Ascending aorta (tissue), 2 donors: ENCODE results near the gene ADIPOR2. TPM values are rescaled to one million over a fixed set of nuclear protein-coding genes. Genes with fewer than 3 reads are reported as not detected.

ENCODE experiments used
- DNase-seq, 2 donors: peaks; one replicate each; pipeline ENCODE4 v3.0.0-alpha.2; 2019; ENCODE audit warnings: low spot score in 2 of 2
- H3K27ac ChIP-seq, 2 donors: fragments of 200-600 bp; sonication (generic); one replicate each; pipeline ENCODE4 v1.5.1; 2016 to 2017; ENCODE audit warnings: mild to moderate bottlenecking in 1 of 2
- H3K27me3 ChIP-seq: fragments of 200-600 bp; sonication (generic); one replicate; pipeline ENCODE4 v1.5.1; 2017
- H3K36me3 ChIP-seq, 2 donors: fragments of 200-600 bp; sonication (generic); one replicate each; pipeline ENCODE4 v1.5.1; 2016
- H3K4me1 ChIP-seq, 2 donors: fragments of 200-600 bp; sonication (generic); one replicate each; pipeline ENCODE4 v1.5.1; 2016 to 2017; ENCODE audit warnings: mild to moderate bottlenecking in 1 of 2
- H3K4me3 ChIP-seq, 2 donors: fragments of 200-600 bp; sonication (generic); one replicate each; pipeline ENCODE4 v1.5.1; 2016 to 2017; ENCODE audit warnings: mild to moderate bottlenecking in 1 of 2
- H3K9me3 ChIP-seq, 2 donors: fragments of 200-600 bp; sonication (generic); one replicate each; pipeline ENCODE4 v1.5.1; 2016
- CTCF ChIP-seq, 3 experiments: fragments of 200-600 bp in 2 of 3; fragments of 450-650 bp in 1 of 3; sonication (generic) in 2 of 3; IDR thresholded peaks; one replicate each; pipeline ENCODE4 v1.5.1; 2016 to 2019; ENCODE audit warnings: antibody characterized with exemption in 3 of 3, mild to moderate bottlenecking in 1 of 3, moderate library complexity in 1 of 3
- intact Hi-C: fragments of 100-400 bp; cut with DNase I; formaldehyde crosslinking; loops from one replicate; pipeline ENCODE4 v1.15.1; 2023
- total RNA-seq: library from RNA; depleted of rRNA; stranded (reverse); fragments of >200 nt; gene quantifications from one replicate; pipeline ENCODE4 v1.1.0, GENCODE V29; 2016

ADIPOR2 gene
- total RNA-seq, 1 donor from 2014 or later: 25.7 TPM

- H3K4me1 ChIP-seq: no peaks in the 10 kb centered on the region
Observed at GRCh38 chr12:1823237-1823636, 132.4 kb downstream of the ADIPOR2 start.

GRCh38 chr12:1825382-1826102, 134.7 kb downstream of the ADIPOR2 start:
- H3K27me3 ChIP-seq: peaks cover 8% of the 10 kb centered on the region
- DNase-seq: no peak
- intact Hi-C loops: no loop called here
- no peak for TF ChIP-seq CTCF (IDR thresholded peaks at IDR 0.05)
- H3K4me3 ChIP-seq: no peak overlapping the region
- no peaks in the 10 kb centered on the region for H3K9me3 ChIP-seq
- H3K27ac ChIP-seq: no peak overlapping the region
- no peaks in the 10 kb centered on the region for H3K4me1 ChIP-seq
- no peaks in the 10 kb centered on the region for H3K36me3 ChIP-seq

More at GRCh38 chr12:1823237-1823636, 132.4 kb downstream of the ADIPOR2 start:
- no peaks in the 10 kb centered on the region for H3K9me3 ChIP-seq
- intact Hi-C loops: no loop called here
- H3K27ac ChIP-seq: no peak overlapping the region
- peaks cover 8% of the 10 kb centered on the region for H3K27me3 ChIP-seq
- DNase-seq: no peak
- TF ChIP-seq CTCF (IDR thresholded peaks at IDR 0.05): no peak
- H3K36me3 ChIP-seq: no peaks in the 10 kb centered on the region
- H3K4me3 ChIP-seq: no peak overlapping the region

DNA sequence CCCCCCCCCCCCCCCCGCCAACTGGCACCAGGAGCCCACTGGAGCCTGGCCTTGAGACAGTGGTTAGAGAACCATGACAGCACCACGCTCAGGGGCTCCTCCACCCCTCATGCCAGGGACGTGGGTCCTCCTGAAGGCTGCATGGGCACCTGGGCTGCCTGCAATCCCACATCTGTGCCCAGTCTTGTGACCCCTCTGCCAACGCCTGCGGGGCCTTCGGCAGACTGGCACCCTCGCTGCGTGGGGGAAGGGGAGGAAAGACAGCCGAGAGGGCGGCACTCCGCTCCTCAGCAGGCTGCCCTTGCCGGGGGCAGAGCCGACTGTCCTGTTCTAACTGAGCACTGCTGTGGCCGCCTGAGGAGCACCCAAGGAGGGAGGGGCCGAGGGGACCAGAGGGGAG, 135.5 kb downstream of the ADIPOR2 start:
- Histone ChIP-seq H3K9me3 (no peaks in the 10 kb centered on the region), H3K27ac (no peak overlapping the region), H3K4me3 (no peak overlapping the region), H3K4me1 (no peaks in the 10 kb centered on the region), H3K36me3 (no peaks in the 10 kb centered on the region), H3K27me3 (peaks cover 7% of the 10 kb centered on the region)
- DNase-seq: no peak
- TF ChIP-seq CTCF (IDR thresholded peaks at IDR 0.05): no peak
- intact Hi-C loops: no loop called here

DNA sequence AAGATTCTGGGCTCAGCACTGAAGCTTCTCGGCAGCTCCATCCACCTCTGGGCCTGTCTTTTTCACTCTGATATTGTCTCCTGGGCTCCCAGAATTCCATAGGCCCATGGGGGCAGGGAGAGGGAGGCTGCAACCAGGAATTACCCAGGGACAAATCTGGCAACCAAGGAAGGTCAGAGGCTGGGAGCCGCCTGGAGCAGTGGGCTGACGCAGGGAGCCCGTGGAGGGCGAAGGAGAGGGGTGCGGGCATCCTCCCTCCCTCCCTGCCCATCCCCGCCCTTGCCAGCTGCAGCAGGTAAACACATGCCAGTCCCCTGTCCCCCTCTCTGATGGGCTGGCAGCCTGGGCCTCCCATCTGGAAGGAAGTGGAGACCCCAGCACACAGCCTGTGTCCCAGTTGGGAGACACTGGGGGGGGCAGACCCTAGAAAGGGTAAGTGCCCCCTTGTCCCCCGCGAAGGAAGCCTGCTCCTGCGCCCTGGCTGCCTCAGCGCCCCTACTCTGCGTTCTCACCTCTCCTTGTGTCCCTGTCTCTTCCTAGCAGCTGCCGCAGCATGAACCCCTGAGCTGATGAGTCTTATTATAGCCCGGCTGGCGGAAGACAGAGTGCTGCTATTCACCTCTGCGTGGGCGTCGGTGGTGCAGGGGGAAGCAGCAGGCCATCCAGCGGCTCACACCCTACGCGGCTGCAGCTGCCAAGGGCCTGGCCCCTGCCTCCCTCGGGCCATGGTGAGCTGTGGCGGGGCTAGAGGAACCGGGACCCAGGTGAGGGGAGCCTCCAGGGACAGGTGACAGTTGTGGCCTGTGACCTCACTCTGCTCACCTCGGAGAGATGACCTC, 136.2 kb downstream of the ADIPOR2 start:
- no peak for DNase-seq
- intact Hi-C loops: no loop called here
- H3K4me3 ChIP-seq: no peak overlapping the region
- H3K9me3 ChIP-seq: no peaks in the 10 kb centered on the region
- no peak overlapping the region for H3K27ac ChIP-seq
- no peak for TF ChIP-seq CTCF (IDR thresholded peaks at IDR 0.05)
- H3K4me1 ChIP-seq: no peaks in the 10 kb centered on the region
- H3K36me3 ChIP-seq: no peaks in the 10 kb centered on the region
- H3K27me3 ChIP-seq: no peaks in the 10 kb centered on the region

- DNase-seq: no peak
- Histone ChIP-seq H3K36me3 (no peaks in the 10 kb centered on the region), H3K9me3 (no peaks in the 10 kb centered on the region), H3K4me3 (no peak overlapping the region), H3K4me1 (no peaks in the 10 kb centered on the region), H3K27ac (no peak overlapping the region), H3K27me3 (no peaks in the 10 kb centered on the region)
- no peak for TF ChIP-seq CTCF (IDR thresholded peaks at IDR 0.05)
- intact Hi-C loops: no loop called here
Observed at GRCh38 chr12:1827826-1828805, 137.2 kb downstream of the ADIPOR2 start.
